Astrocyte of the cerebellum (primary cell): Measurements from ENCODE around the gene AGMO.

Experiments
- DNase-seq: peaks from one replicate; pipeline ENCODE4 v3.0.0-alpha.2; 2011; ENCODE audit warnings: low read depth
- H3K4me3 ChIP-seq: 2 replicates; pipeline ENCODE4 v1.5.1; 2011; ENCODE audit warnings: mild to moderate bottlenecking, low read depth, low read length, moderate library complexity
- CTCF ChIP-seq: IDR thresholded peaks from 2 replicates; pipeline ENCODE4 v1.5.1; 2012; ENCODE audit warnings: low read length, low read depth, moderate library complexity, mild to moderate bottlenecking; ENCODE audit errors: missing control alignments
- in situ Hi-C: cut with HindIII; loops from 2 replicates; pipeline ENCODE4 v1.10.0; 2017; ENCODE audit warnings: low sequenced_read_pairs

AGMO gene

GRCh38 chr7:15248514-15248913 lies 313.3 kb downstream of the AGMO start:
- in situ Hi-C loops: no loop called here
- DNase-seq: no peak
- H3K4me3 ChIP-seq: no peak overlapping the region
- TF ChIP-seq CTCF: no peak

- in situ Hi-C loops: no loop called here
- H3K4me3 ChIP-seq: no peak overlapping the region
- no peak for DNase-seq
- TF ChIP-seq CTCF: no peak
Observed at GRCh38 chr7:15245831-15246230, 316.0 kb downstream of the AGMO start.

GRCh38 chr7:15239801-15240200 lies 322.0 kb downstream of the AGMO start:
- in situ Hi-C loops: no loop called here
- DNase-seq: no peak
- H3K4me3 ChIP-seq: no peak overlapping the region
- TF ChIP-seq CTCF: no peak

- no peak overlapping the region for H3K4me3 ChIP-seq
- in situ Hi-C loops: no loop called here
- no peak for TF ChIP-seq CTCF
- DNase-seq: no peak
Observed at GRCh38 chr7:15236952-15237351, 324.9 kb downstream of the AGMO start.

- no peak for TF ChIP-seq CTCF
- no peak for DNase-seq
- H3K4me3 ChIP-seq: no peak overlapping the region
- in situ Hi-C loops: no loop called here
Observed at GRCh38 chr7:15234431-15234830, 327.4 kb downstream of the AGMO start.

- H3K4me3 ChIP-seq: no peak overlapping the region
- in situ Hi-C loops: no loop called here
- no peak for TF ChIP-seq CTCF
- no peak for DNase-seq
Observed at GRCh38 chr7:15228831-15229230, 333.0 kb downstream of the AGMO start.

GRCh38 chr7:15225981-15226380 lies 335.8 kb downstream of the AGMO start:
- DNase-seq: no peak
- no peak overlapping the region for H3K4me3 ChIP-seq
- in situ Hi-C loops: no loop called here
- TF ChIP-seq CTCF: no peak
